Neural progenitor cell (in vitro differentiated cells): Measurements from ENCODE around the gene RBM17.

Experiments
- EZH2 ChIP-seq: fragments of 200-600 bp; sonication (generic); IDR thresholded peaks from 2 replicates; pipeline ENCODE4 v1.6.1; 2017; ENCODE audit warnings: antibody characterized with exemption, mild to moderate bottlenecking, moderate library complexity
- EZH2phosphoT487 ChIP-seq: fragments of 200-600 bp; sonication (generic); IDR thresholded peaks from 2 replicates; pipeline ENCODE4 v1.6.1; 2017; ENCODE audit warnings: antibody characterized with exemption
- TF ChIP-seq, protein P1 (sequence below): fragments of 200-600 bp; sonication (generic); IDR thresholded peaks from 2 replicates; pipeline ENCODE4 v1.5.1; 2017; ENCODE audit warnings: antibody characterized with exemption, mild to moderate bottlenecking

DNA sequence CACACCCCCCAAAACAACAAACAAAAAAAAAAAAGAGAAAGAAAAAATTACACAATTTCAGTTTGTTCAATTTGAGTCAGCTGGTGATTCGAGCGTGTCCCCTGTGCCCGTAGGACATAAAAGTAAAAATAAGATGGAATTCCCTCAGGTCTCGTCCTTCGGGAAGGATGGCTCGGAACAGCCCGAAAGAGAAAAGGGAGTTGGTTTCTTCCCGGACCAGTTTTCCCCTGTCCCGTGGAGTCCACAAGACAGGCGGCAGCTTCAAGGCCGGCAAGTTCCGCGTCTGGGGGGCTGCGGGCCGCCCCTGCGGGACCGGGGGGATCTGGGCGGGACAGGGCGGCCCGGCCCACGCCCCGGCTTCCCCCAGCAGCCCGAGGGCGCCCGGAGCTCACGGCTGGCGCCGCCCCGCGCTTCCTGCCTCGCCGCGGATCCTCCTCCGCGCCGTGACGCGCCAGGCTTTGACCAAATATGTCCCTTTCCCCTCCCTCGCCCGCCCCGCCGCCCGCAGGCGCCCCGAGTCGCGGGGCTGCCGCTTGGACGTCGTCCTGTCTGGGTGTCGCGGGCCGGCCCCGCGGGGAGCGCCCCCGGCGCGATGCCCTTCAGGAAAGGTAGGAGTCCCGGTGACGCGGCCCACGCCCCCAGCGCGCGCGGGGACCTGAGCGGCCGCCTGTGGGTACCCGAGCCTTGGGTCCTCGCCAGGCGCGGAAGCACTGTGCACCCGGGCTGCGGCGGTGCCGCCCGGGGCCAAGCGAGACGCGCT lies 55.8 kb downstream of the RBM17 start:
- TF ChIP-seq, protein P1, sequence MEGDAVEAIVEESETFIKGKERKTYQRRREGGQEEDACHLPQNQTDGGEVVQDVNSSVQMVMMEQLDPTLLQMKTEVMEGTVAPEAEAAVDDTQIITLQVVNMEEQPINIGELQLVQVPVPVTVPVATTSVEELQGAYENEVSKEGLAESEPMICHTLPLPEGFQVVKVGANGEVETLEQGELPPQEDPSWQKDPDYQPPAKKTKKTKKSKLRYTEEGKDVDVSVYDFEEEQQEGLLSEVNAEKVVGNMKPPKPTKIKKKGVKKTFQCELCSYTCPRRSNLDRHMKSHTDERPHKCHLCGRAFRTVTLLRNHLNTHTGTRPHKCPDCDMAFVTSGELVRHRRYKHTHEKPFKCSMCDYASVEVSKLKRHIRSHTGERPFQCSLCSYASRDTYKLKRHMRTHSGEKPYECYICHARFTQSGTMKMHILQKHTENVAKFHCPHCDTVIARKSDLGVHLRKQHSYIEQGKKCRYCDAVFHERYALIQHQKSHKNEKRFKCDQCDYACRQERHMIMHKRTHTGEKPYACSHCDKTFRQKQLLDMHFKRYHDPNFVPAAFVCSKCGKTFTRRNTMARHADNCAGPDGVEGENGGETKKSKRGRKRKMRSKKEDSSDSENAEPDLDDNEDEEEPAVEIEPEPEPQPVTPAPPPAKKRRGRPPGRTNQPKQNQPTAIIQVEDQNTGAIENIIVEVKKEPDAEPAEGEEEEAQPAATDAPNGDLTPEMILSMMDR: no peak
- TF ChIP-seq EZH2 (no peak), EZH2phosphoT487 (no peak)
